ENCODE results near the gene GGT1. TPM values are rescaled to one million over a fixed set of nuclear protein-coding genes. Genes with fewer than 3 reads are reported as not detected.

Gene GGT1
- total and polyA plus RNA-seq, 2 of the 8 experiments (the other 6 are each of a cell fraction or from before 2014, with no cell fraction given), result 14.4 to 29.2 TPM

GRCh38 chr22:24559471-24559870 is 43.5 kb upstream of the GGT1 start (continued):
- TF ChIP-seq TEAD4 (IDR thresholded peaks at IDR 0.05; ENCODE audit: low read depth, low read length) (no peak), CHD1 (IDR thresholded peaks at IDR 0.05; ENCODE audit: low read depth, low read length) (no peak), NANOG (IDR thresholded peaks at IDR 0.05; ENCODE audit: insufficient read depth, low read depth, low read length, poor library complexity, severe bottlenecking) (no peak)

All from H1 (cell line).